ENCODE measurements around the gene RAVER1. TPM values are rescaled to one million over a fixed set of nuclear protein-coding genes. Genes with fewer than 3 reads are reported as not detected.

RAVER1 gene
- total and polyA plus RNA-seq, 2 of the 8 experiments (the other 6 are each of a cell fraction or from before 2014, with no cell fraction given), result 5.7 to 70.5 TPM

GRCh38 chr19:10352764-10353671 is 19.7 kb upstream of the RAVER1 start (continued):
- no peak for TF ChIP-seq EZH2 (IDR thresholded peaks at IDR 0.05; ENCODE audit: low read depth, low read length, severe bottlenecking)
- TF ChIP-seq ZNF274 (IDR thresholded peaks at IDR 0.05; ENCODE audit: borderline replicate concordance, extremely low read depth, low read length), result no peak
- TF ChIP-seq KDM1A (IDR thresholded peaks at IDR 0.05; ENCODE audit: borderline replicate concordance, low read length), result no peak
- TF ChIP-seq TAF7 (optimal IDR thresholded peaks at IDR 0.05; ENCODE audit: borderline replicate concordance, low read depth, low read length), result no peak
- TF ChIP-seq SP2 (IDR thresholded peaks at IDR 0.05; ENCODE audit: low read length), result no peak
- peak; percentile 42 for TF ChIP-seq RNF2 (IDR thresholded peaks at IDR 0.05; ENCODE audit: borderline replicate concordance, low read depth, low read length, missing control alignments, poor library complexity, severe bottlenecking)
- no peak for TF ChIP-seq CEBPB (IDR thresholded peaks at IDR 0.05; ENCODE audit: low read depth, low read length)
- peak in 1 of 2 experiments; percentile 64; a peak in 1 of 4 replicates for TF ChIP-seq SIN3A (conservative IDR thresholded peaks at IDR 0.05 in 1 of 2, IDR thresholded peaks at IDR 0.05 in 1 of 2; ENCODE audit: low read depth in 1 of 2, low read length in 2 of 2)
- no peak for TF ChIP-seq SRF (IDR thresholded peaks at IDR 0.05; ENCODE audit: low read depth, low read length)
- peak; percentile 91 for TF ChIP-seq MAX (IDR thresholded peaks at IDR 0.05)

Data from H1 (cell line).